NT2/D1 (cell line): ENCODE data around the gene PPP6R3.

Source experiments
- SUZ12 ChIP-seq: IDR thresholded peaks from 2 replicates; pipeline ENCODE4 v1.6.1; 2011; ENCODE audit not compliant: insufficient read length, insufficient read depth; ENCODE audit errors: extremely low read depth
- YY1 ChIP-seq: IDR thresholded peaks from 2 replicates; pipeline ENCODE4 v1.6.1; 2011; ENCODE audit not compliant: insufficient read length, insufficient read depth
- ZNF274 ChIP-seq: IDR thresholded peaks from 2 replicates; pipeline ENCODE4 v1.6.1; 2011; ENCODE audit warnings: mild to moderate bottlenecking, low read depth, low read length

DNA sequence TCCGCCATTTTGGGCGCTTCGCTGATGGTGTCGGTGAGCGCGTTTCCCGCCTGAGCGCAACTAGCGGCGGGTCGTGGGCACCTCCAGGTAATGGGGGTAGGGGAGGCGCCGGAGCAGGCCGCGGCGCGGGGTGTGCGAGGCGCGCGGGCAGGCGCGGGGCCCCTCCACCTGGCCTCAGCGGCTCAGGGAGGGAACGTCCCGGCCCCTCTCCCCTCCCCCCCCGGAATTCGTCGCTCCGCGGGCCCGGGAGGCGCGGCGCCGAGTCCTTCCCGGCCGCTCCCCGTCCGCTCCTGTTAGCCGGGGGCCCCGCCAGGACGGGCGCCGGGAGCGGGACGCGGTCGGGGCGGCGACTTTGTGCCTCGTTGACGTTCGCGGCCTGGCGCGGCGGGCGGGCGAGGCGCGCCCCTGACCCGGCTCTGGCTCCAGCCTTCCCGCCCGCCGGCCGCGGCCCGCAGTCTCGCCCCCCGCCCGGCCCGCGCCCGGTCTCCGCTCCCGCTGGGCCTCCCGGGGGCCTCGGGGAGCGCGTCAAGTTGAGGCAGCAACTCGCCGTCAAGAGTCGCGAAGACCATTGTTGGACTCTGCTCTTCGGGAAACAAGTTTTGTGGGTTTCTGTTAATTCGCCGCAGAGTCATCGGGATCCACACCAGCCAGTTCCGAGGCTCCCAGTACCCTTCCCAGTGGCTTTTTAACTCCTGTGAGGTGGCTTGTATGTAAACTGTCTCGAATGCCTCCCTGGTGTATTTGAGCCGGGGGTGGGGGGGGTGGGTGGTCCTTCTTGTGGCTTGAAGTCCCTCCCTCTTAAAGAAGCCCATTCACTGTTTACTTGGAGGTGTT lies at the start of gene PPP6R3:
- no peak for TF ChIP-seq ZNF274
- peak; percentile 57 for TF ChIP-seq YY1
- no peak for TF ChIP-seq SUZ12
